H1 (cell line): Measurements from ENCODE around the gene MAPK8. TPM values are rescaled to one million over a fixed set of nuclear protein-coding genes. Genes with fewer than 3 reads are reported as not detected.

Source experiments
- CTCF ChIA-PET: fragments of 300-600 bp; sonication (Branson Sonifier 250); formaldehyde crosslinking; loops from one replicate; lab custom pipeline; 2021; ENCODE audit not compliant: partially characterized antibody; lab: Charles Lee
- POLR2A ChIA-PET: fragments of 300-600 bp; sonication (Branson Sonifier 250); formaldehyde crosslinking; loops from one replicate; lab custom pipeline; 2021; ENCODE audit warnings: inconsistent platforms; ENCODE audit not compliant: partially characterized antibody; lab: Charles Lee
- DNase-seq, 2 experiments: peaks; one replicate each; pipeline versions ENCODE4 v3.0.0 to v3.0.0-alpha.2; 2010 to 2022; ENCODE audit warnings: low spot score in 2 of 2, low read depth in 1 of 2, mixed read lengths in 1 of 2
- FAIRE-seq: peaks from 2 replicates; lab custom pipeline; 2011; peaks lifted over from hg19 to GRCh38; lab: Jason Lieb, UNC
- H2AFZ ChIP-seq: 2 replicates; pipeline ENCODE4 v1.8.1; 2012; ENCODE audit warnings: low read length, inconsistent platforms
- H2AK5ac ChIP-seq: 2 replicates; pipeline ENCODE4 v1.6.1; 2013; ENCODE audit warnings: low read depth, low read length
- H2BK120ac ChIP-seq: replicated peaks from 2 replicates; pipeline ENCODE3; 2013; ENCODE audit warnings: low read depth, low read length, inconsistent platforms
- H2BK12ac ChIP-seq: 2 replicates; pipeline ENCODE4 v1.6.1; 2013; ENCODE audit warnings: low read depth, low read length
- H2BK15ac ChIP-seq: 2 replicates; pipeline ENCODE4 v1.6.1; 2013; ENCODE audit warnings: low read length
- H2BK20ac ChIP-seq: 2 replicates; pipeline ENCODE4 v1.6.1; 2013; ENCODE audit warnings: low read length
- H2BK5ac ChIP-seq: 2 replicates; pipeline ENCODE4 v1.6.1; 2013; ENCODE audit warnings: low read depth, low read length
- H3K14ac ChIP-seq: 2 replicates; pipeline ENCODE4 v1.6.1; 2013; ENCODE audit warnings: inconsistent platforms; ENCODE audit not compliant: insufficient read length
- H3K18ac ChIP-seq: 2 replicates; pipeline ENCODE4 v1.6.1; 2013; ENCODE audit warnings: low read length; ENCODE audit errors: extremely low read depth
- H3K23ac ChIP-seq: 2 replicates; pipeline ENCODE4 v1.6.1; 2013; ENCODE audit warnings: inconsistent platforms; ENCODE audit not compliant: insufficient read length
- H3K23me2 ChIP-seq: 2 replicates; pipeline ENCODE4 v1.6.1; 2013; ENCODE audit warnings: low read depth, low read length
- H3K27ac ChIP-seq: 2 replicates; pipeline ENCODE4 v1.6.1; 2011; ENCODE audit warnings: low read depth, low read length, inconsistent platforms
- H3K27me3 ChIP-seq, 4 experiments: replicated peaks in 1 of 4; 1 replicate in 1 of 4; 2 replicates in 3 of 4; pipeline versions ENCODE4 v1.6.1 to v1.8.1; 2011 to 2013; ENCODE audit warnings: low read length in 3 of 4, mild to moderate bottlenecking in 3 of 4, inconsistent platforms in 2 of 4, mixed read lengths in 2 of 4, moderate library complexity in 1 of 4; ENCODE audit not compliant: control insufficient read depth in 3 of 4, insufficient read depth in 3 of 4; ENCODE audit errors: extremely low read depth in 1 of 4
- H3K36me3 ChIP-seq, 4 experiments: 2 replicates each; pipeline versions ENCODE4 v1.6.1 to v1.8.1; 2011 to 2013; ENCODE audit warnings: mild to moderate bottlenecking in 4 of 4, low read length in 3 of 4, moderate library complexity in 2 of 4, control low read depth in 1 of 4, inconsistent platforms in 1 of 4; ENCODE audit not compliant: insufficient read depth in 4 of 4, control insufficient read depth in 2 of 4
- H3K4ac ChIP-seq: replicated peaks from 2 replicates; pipeline ENCODE3; 2013; ENCODE audit warnings: low read length, low read depth, mixed read lengths, inconsistent platforms; ENCODE audit not compliant: insufficient read length
- H3K4me1 ChIP-seq, 4 experiments: replicated peaks in 1 of 4; 1 replicate in 1 of 4; 2 replicates in 3 of 4; pipeline versions ENCODE4 v1.6.1 to v1.8.1; 2011 to 2013; ENCODE audit warnings: low read length in 3 of 4, inconsistent platforms in 2 of 4, mixed read lengths in 1 of 4; ENCODE audit not compliant: insufficient read depth in 4 of 4, control insufficient read depth in 3 of 4
- H3K4me2 ChIP-seq, 2 experiments: 2 replicates each; pipeline versions ENCODE4 v1.6.1 to v1.8.1; 2011 to 2013; ENCODE audit warnings: low read depth in 2 of 2, low read length in 2 of 2, control low read depth in 1 of 2, inconsistent platforms in 1 of 2, mild to moderate bottlenecking in 1 of 2; ENCODE audit not compliant: insufficient read depth in 1 of 2
- H3K4me3 ChIP-seq, 4 experiments: fragments of 200-600, 300-600 bp in 1 of 4; sonication (generic), shearing (Covaris generic), sonication (Bioruptor Twin) in 1 of 4; 2 replicates each; pipeline versions ENCODE4 v1.5.1 to v1.8.1; 2011 to 2016; ENCODE audit warnings: low read length in 4 of 4, low read depth in 3 of 4, control low read depth in 2 of 4, inconsistent platforms in 2 of 4, mild to moderate bottlenecking in 2 of 4, mixed read lengths in 1 of 4, moderate library complexity in 1 of 4; ENCODE audit not compliant: insufficient read depth in 2 of 4; ENCODE audit errors: extremely low read depth in 1 of 4
- H3K56ac ChIP-seq: replicated peaks from 2 replicates; pipeline ENCODE3; 2013; ENCODE audit warnings: low read depth, mild to moderate bottlenecking, mixed read lengths, low read length, inconsistent platforms; ENCODE audit not compliant: insufficient read length
- H3K79me1 ChIP-seq: 2 replicates; pipeline ENCODE4 v1.6.1; 2013; ENCODE audit warnings: low read depth, low read length, control low read depth
- H3K79me2 ChIP-seq, 2 experiments: 2 replicates each; pipeline versions ENCODE4 v1.6.1 to v1.8.1; 2012 to 2013; ENCODE audit warnings: low read length in 2 of 2, mild to moderate bottlenecking in 2 of 2, inconsistent platforms in 1 of 2; ENCODE audit not compliant: insufficient read depth in 2 of 2, control insufficient read depth in 1 of 2
- H3K9ac ChIP-seq, 4 experiments: replicated peaks in 1 of 4; 1 replicate in 1 of 4; 2 replicates in 3 of 4; pipeline versions ENCODE4 v1.6.1 to v1.8.1; 2011 to 2013; ENCODE audit warnings: low read depth in 3 of 4, low read length in 3 of 4, control low read depth in 2 of 4, mild to moderate bottlenecking in 2 of 4, moderate library complexity in 2 of 4, inconsistent platforms in 1 of 4; ENCODE audit errors: extremely low read depth in 1 of 4
- H3K9me3 ChIP-seq, 2 experiments: 2 replicates each; pipeline versions ENCODE4 v1.6.1 to v1.8.1; 2012 to 2013; ENCODE audit warnings: mild to moderate bottlenecking in 2 of 2, moderate library complexity in 2 of 2, control low read depth in 1 of 2, inconsistent platforms in 1 of 2, low read depth in 1 of 2, low read length in 1 of 2, mixed read lengths in 1 of 2; ENCODE audit not compliant: insufficient read depth in 2 of 2
- H4K20me1 ChIP-seq, 2 experiments: replicated peaks in 1 of 2; 2 replicates each; pipeline versions ENCODE3 to v1.8.1; 2011 to 2013; ENCODE audit warnings: inconsistent platforms in 2 of 2, low read length in 2 of 2, mild to moderate bottlenecking in 1 of 2; ENCODE audit not compliant: insufficient read depth in 2 of 2, control insufficient read depth in 1 of 2
- H4K5ac ChIP-seq: 2 replicates; pipeline ENCODE4 v1.6.1; 2013; ENCODE audit warnings: low read length, low read depth, mixed read lengths, inconsistent platforms; ENCODE audit not compliant: insufficient read length
- H4K8ac ChIP-seq: 2 replicates; pipeline ENCODE4 v1.8.0; 2013; ENCODE audit warnings: mild to moderate bottlenecking, moderate library complexity, low read length, inconsistent platforms; ENCODE audit not compliant: insufficient read depth; ENCODE audit errors: extremely low read depth
- H4K91ac ChIP-seq: replicated peaks from 2 replicates; pipeline ENCODE3; 2013; ENCODE audit warnings: low read length, mixed read lengths, inconsistent platforms; ENCODE audit not compliant: insufficient read length
- CTBP2 ChIP-seq: IDR thresholded peaks from 2 replicates; pipeline ENCODE4 v1.7.0; 2011; ENCODE audit warnings: borderline replicate concordance, mild to moderate bottlenecking, moderate library complexity, mixed read lengths, low read length; ENCODE audit not compliant: insufficient read depth, insufficient read length
- KDM4A ChIP-seq: IDR thresholded peaks from one replicate; pipeline ENCODE4 v1.7.1; 2012; ENCODE audit warnings: low read depth, mild to moderate bottlenecking, moderate library complexity, low read length, inconsistent platforms; ENCODE audit not compliant: severe bottlenecking
- TBP ChIP-seq: IDR thresholded peaks from 2 replicates; pipeline ENCODE4 v1.6.1; 2011; ENCODE audit warnings: low read depth, low read length, improper control_type of control experiment
- WGBS, 2 experiments: shearing (Covaris generic) in 1 of 2; methylation state at CpG; one replicate each; pipeline versions ENCODE4 v1.1.6 to v1.1.7; 2013 to 2015; ENCODE audit warnings: low lambda C conversion rate in 2 of 2, mixed read lengths in 2 of 2, inconsistent platforms in 1 of 2, low coverage in 1 of 2, missing lambda C conversion rate in 1 of 2; ENCODE audit not compliant: insufficient replicate concordance in 2 of 2, insufficient coverage in 1 of 2, insufficient read length in 1 of 2; ENCODE audit errors: extremely low coverage in 1 of 2, missing lambda C conversion rate in 1 of 2; 5-methylcytosine and 5-hydroxymethylcytosine counted together
- polyA plus RNA-seq, 7 experiments: library from polyadenylated mRNA; depleted of rRNA in 3 of 7; stranded (reverse) in 5 of 7; unstranded in 2 of 7; fragments of >200 nt in 5 of 7; fragments of 200-250 nt in 2 of 7; gene quantifications; 1 replicate in 5 of 7; 2 replicates in 1 of 7; 4 replicates in 1 of 7; pipeline versions ENCODE4 v1.2.1 to v1.2.3, GENCODE V29; 2011 to 2013; ENCODE audit warnings: missing spikeins in 2 of 7, mixed read lengths in 2 of 7
- total RNA-seq: library from RNA; stranded (reverse); fragmentation: NEBNext Ultra II Directional; extraction: Animal tissue kit (Norgen Biotek cat#: 25700); gene quantifications from 2 replicates; pipeline ENCODE4 v1.2.1, GENCODE V29; 2021

MAPK8 gene
- total and polyA plus RNA-seq, 2 of the 8 experiments (the other 6 are each of a cell fraction or from before 2014, with no cell fraction given): 23.3 to 71.3 TPM

DNA sequence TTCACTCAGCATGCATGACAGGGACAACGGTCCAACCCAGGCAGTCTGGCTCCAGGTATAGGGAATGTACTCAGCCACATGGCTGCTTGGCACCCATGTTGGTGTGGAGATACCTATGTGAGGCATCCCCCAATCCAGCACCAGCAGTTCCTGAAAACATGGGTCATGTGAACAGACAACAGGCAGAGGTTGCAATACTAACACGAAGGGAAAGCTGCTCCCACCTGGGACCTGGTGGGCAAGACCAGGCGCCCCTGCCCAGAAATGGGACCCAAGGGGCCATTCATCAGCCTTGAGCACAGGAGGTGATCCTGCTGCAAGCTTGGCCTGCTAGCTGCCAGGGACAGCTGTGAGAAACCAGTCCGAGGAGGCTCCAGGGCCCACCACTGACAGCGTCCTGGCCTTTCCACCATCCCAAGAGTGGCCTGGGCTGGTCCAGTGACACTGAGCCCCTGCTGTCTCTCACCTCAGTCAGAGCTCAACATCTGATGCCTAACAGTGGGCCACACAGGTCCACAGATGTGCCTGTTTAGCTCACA is 156.1 kb downstream of the MAPK8 start:
- H3K79me2 ChIP-seq: no peaks in the 10 kb centered on the region
- 86% methylated on average over 5 of the region's 5 CpGs; no CpG with 5 or more reads in 1 of the 2 experiments for WGBS, 2 experiments
- H3K36me3 ChIP-seq: no peaks in the 10 kb centered on the region
- peaks cover 0 to 20% (median 10%) of the 10 kb centered on the region in 4 experiments; a peak in 3 of 7 replicates for H3K4me1 ChIP-seq
- no peak overlapping the region for H3K23ac ChIP-seq
- H2BK5ac ChIP-seq: no peak overlapping the region
- no peak overlapping the region for H3K56ac ChIP-seq
- no peak for FAIRE-seq
- DNase-seq: peak in 1 of 2 experiments; percentile 37
- H3K27ac ChIP-seq: no peak overlapping the region
- H2AK5ac ChIP-seq: no peak overlapping the region
- H3K79me1 ChIP-seq: no peaks in the 10 kb centered on the region; the same call in 1 of the 2 replicates
- no peak overlapping the region for H2AFZ ChIP-seq
- POLR2A ChIA-PET: interaction anchor here (1.0 to 1.2 kb wide), 2 partner anchors 32 to 194 kb away, joined by 3 read pairs; no protein-coding TSS in a partner anchor
- TF ChIP-seq TBP (no peak), KDM4A (no peak), CTBP2 (no peak)
- H2BK120ac ChIP-seq: no peak overlapping the region
- H3K4ac ChIP-seq: no peak overlapping the region
- no peak overlapping the region for H3K14ac ChIP-seq
- H3K4me3 ChIP-seq: no peak overlapping the region
- no peak overlapping the region for H3K4me2 ChIP-seq
- H4K20me1 ChIP-seq: peaks cover 0 to 8% of the 10 kb centered on the region in 2 experiments
- no peak overlapping the region for H2BK12ac ChIP-seq
- H3K9ac ChIP-seq: no peak overlapping the region
- H4K91ac ChIP-seq: no peak overlapping the region
- H4K8ac ChIP-seq: 0 out of 2 replicates have a peak overlapping the region, but pooled peaks have one; percentile 15
- CTCF ChIA-PET: interaction anchor here (0.7 to 12.6 kb wide), 12 partner anchors 9 to 464 kb away, joined by 3 to 112 read pairs (median 4); no protein-coding TSS in a partner anchor
- peaks cover 4% of the 10 kb centered on the region; the same call in 1 of the 2 replicates for H3K23me2 ChIP-seq
- no peak overlapping the region for H3K18ac ChIP-seq
- H2BK15ac ChIP-seq: no peak overlapping the region
- no peaks in the 10 kb centered on the region for H3K9me3 ChIP-seq
- no peak overlapping the region for H2BK20ac ChIP-seq
- H4K5ac ChIP-seq: no peak overlapping the region
- peaks cover 0 to 12% (median 8%) of the 10 kb centered on the region in 4 experiments; a peak in 4 of 7 replicates for H3K27me3 ChIP-seq
